Inflammatory macrophage treated with lipopolysaccharide for 4 hours (primary cell): ENCODE data around the gene ZNF609.

ENCODE experiments used
- DNase-seq: peaks from one replicate; pipeline ENCODE4 v3.0.0-alpha.2; 2020

ZNF609 gene

DNA sequence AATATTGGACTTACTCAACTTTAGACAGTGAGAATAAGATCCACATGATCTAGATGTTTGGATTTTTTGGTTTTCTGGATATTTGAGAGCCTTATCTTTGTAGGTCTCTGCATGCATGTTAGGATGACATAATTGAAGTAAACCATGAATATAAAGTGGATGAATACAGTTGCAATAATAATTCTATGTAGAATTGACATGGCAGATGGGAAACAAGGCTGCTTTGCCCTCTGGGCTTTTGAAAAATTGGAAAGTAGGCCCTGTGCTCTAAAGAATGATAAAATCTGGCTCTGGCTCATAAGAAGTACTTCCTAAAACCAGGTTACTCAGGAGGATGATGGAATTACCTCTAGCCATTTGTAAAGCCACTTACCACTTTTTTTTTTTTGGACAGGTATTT, 86.9 kb downstream of the ZNF609 start:
- DNase-seq: no peak

DNA sequence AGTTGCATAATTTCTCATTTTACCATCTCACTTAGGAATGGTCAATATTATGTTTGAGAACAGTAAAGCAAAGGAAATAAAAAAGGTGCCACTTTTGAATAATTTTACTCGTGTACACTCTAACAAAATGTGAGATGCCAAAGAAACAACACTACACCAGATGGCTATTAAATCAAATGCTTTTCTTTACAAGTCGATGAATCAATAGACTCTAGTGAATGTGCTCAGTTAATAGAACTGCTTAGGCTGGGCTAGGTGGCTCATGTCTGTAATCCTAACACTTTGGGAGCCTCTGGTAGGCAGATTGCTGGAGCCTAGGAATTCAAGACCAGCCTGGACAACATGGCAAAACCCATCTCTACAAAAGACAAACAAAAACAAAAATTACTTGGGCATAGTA, 87.9 kb downstream of the ZNF609 start:
- no peak for DNase-seq

GRCh38 chr15:64549860-64550259, 89.5 kb downstream of the ZNF609 start:
- no peak for DNase-seq

- DNase-seq: no peak
These were observed 92.0 kb downstream of the ZNF609 start for GRCh38 chr15:64552281-64552948.

DNA sequence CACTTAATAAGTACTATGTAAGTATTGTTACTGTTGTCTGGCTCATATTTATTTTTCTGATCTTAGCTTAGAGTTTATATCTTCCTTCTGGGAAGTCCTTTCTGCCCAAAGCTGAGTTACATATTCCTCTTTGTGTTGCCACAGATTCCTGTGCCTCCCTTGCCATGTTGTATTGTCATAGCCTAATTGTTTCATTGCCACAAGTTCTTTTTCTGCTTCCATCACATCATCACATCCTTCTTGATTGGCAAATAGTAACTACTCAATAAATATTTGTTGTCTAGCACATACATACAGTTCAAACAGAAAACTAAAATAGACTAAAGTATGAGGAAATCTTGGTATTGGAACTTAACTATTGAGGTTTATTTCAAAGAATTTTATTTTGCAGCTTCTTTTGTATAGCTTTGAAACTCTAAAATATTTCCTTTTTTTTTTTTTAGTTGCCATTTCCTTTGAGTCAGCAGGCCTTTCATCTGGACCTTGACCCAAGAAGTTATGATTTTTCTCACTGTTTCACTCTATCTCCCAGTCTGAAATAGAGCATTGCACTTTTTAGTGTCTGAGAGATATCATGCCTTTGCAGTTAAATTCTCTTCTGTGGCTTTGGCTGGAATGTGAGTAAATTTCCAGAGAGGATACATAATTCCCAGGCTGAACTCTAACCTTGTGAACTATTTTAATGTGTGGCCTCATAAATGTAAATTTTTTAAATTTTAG, 98.2 kb downstream of the ZNF609 start:
- peak; percentile 48 for DNase-seq

DNA sequence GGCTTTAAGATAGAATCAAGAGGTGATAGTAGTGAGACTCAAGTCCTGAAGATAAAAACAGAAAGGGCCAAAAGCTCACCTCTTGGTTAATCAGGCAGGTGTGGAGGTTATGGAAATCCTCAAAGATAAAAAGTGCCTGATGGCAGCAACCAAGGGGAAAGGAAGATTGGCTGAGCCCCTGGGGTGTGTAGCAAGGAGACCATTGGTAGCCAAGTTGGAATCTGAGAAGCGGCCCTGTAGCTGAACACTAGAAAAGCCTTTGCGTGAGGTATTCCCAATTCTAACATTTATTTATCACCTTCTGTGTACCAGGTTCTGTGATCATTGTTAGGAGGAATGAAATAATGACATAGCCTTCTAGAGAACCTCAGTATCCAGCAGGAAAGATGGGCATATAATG, 98.9 kb downstream of the ZNF609 start:
- no peak for DNase-seq

GRCh38 chr15:64560501-64560900, 100.1 kb downstream of the ZNF609 start:
- no peak for DNase-seq

DNA sequence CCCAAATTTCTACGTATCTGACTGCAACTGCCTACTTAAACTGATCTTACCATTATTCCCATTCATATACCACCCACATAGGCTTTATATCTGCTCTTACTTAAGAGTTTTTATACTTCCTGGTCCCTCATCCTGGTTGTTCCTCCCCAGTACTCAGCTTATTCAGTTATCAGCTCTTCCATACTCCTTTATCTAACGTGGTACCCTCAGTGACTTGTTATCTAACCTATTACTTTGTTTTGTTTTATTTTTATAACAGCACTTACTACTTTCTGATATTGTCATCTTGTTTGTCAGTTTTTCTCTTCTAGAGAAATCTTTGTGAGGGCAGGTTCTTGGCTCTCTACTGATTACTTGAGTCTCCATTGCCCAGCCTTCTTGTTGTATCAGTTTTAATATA, 100.6 kb downstream of the ZNF609 start:
- no peak for DNase-seq

DNA sequence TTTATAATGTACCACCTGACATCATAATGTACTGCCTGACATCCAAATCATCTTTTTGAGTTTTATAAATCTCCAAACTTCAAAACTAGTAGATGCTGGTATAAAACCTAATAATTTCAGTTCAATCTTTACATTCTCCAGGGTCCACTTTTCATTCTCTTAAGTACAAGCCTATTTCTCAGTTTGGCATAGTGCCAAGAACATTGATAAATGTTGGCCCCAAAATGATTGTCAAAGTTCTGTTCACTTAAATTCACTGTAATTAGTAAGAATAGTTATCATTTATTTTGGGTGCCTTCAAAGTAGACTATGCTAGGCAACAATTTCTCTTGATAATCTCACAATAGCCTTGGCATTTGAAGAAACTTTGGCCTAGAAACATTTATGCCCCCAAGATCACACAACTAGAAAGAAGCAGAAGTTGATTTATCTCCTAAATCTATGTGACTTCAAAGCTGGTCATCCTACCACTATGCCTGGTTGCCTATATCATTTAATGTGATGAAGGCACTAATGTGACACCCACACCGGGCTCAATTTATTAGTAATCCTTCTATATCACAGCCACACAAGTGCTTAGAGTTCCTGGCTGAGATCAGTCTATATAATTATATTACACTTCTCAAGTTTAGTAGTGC, 101.7 kb downstream of the ZNF609 start:
- no peak for DNase-seq

DNA sequence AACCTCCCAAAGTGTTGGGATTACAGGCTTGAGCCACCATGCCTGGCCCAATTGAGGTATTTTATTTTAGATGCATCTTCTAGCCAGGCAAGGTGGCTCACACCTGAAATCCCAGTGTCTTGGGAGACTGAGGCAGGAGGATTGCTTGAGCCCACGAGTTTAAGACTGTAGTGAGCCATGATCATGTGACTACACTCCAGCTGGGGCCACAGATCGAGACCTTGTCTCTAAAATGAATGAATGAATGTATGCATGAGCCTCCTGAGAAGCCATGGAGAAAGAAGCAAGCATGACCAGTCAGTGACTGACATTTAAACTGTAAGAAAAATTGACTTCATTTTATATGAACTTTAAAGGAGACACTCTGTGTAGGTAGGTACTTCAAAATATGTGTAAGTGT, 105.7 kb downstream of the ZNF609 start:
- no peak for DNase-seq

GRCh38 chr15:64566629-64567427, 106.5 kb downstream of the ZNF609 start:
- DNase-seq: no peak

GRCh38 chr15:64568765-64569164, 108.4 kb downstream of the ZNF609 start:
- DNase-seq: no peak

DNA sequence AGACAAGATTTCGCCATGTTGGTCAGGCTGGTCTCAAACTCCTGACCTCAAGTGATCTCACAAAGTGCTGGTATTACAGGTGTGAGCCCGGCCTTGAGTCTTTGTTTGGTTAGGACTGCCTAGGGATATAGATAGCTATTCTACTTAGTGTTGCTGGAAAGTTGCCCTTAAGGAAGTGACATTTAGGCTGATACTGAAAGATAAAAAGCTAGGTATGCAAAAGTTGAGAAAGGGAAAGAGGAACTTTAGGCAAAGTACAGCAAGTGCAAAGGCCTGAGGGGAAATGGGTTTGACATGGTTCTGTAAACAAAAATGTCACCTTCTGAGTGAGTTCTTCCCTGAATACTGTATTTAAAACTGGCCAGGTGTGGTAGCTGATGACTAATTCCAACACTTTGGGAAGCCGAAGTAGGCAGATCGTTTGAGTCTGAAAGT, 111.5 kb downstream of the ZNF609 start:
- peak; percentile 44 for DNase-seq

GRCh38 chr15:64572856-64573255, 112.5 kb downstream of the ZNF609 start:
- no peak for DNase-seq

DNA sequence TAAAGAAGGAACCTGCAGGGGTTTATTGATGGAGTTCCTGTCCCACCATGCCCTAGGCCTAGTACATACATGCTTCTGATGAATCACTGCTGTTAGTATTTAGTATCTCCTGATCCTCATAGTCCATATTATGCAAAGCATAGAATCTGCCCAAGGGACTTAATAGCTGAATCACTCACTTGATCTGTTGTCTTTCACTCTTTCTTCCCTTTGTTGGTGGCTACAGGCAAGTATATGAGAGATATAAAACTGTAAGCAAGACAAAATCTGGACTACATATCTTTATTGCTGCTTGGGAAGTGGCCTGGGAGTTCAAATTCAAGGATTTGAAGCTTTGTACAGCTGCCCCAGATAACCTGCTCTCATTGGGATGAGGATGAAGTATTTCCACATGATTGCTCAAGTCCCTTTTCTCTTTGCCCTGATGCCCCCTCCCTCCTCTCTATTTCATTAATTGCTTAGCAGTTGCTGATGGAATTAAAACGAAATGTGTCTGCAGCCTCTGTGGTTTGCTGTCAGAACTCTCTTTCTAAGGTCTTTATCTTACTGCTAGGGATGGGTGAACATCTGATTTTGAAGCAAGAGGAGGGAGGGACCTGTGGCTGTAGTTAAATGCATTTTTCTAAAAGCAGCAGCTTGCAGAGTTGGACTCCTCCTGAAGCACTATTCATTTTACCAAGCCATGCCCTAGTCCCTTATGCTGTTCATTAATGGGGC, 114.1 kb downstream of the ZNF609 start:
- DNase-seq: no peak

GRCh38 chr15:64580696-64581407, 120.5 kb downstream of the ZNF609 start:
- peak; percentile 4 for DNase-seq

- no peak for DNase-seq
These were observed 121.0 kb downstream of the ZNF609 start for GRCh38 chr15:64581408-64581761.

DNA sequence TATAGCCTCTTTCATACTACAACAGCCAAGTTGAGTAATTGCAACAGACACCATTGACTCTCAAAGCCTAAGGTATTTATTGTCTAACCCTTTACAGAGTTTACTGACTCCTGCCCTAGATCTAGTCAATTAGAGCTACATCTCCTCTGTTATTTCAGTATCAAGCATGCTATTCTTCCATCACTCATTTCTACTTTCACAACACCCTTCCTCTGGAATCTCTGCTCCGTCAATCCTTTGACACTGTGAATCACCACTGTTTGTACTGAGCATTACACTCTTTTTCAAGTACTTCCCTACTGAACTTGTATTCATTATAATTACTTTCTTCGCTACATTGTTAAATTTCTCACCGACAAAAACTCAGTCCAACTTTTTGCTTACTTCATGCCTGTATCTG, 121.8 kb downstream of the ZNF609 start:
- peak; percentile 68 for DNase-seq

DNA sequence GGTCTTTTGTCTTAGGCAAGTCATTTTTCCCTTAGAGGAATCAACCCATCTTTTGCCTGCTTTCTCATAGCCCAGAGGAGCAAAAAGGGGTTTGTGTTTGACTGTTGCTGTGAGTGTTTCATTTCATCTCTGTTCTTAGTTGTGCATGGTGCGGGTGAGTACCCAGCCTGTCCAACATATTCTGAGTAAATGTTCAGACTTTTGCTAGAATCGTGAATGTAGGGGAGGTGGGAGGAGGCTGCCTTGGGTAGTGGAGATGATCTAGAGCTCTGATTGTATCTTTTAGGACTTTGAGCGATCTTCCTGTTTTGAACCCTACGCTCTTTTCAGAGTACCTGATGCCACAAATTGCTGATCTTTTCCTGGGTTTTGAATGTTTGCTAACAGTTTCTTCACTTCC, 123.1 kb downstream of the ZNF609 start:
- no peak for DNase-seq

- DNase-seq: no peak
These were observed 123.6 kb downstream of the ZNF609 start for GRCh38 chr15:64583983-64584382.

DNA sequence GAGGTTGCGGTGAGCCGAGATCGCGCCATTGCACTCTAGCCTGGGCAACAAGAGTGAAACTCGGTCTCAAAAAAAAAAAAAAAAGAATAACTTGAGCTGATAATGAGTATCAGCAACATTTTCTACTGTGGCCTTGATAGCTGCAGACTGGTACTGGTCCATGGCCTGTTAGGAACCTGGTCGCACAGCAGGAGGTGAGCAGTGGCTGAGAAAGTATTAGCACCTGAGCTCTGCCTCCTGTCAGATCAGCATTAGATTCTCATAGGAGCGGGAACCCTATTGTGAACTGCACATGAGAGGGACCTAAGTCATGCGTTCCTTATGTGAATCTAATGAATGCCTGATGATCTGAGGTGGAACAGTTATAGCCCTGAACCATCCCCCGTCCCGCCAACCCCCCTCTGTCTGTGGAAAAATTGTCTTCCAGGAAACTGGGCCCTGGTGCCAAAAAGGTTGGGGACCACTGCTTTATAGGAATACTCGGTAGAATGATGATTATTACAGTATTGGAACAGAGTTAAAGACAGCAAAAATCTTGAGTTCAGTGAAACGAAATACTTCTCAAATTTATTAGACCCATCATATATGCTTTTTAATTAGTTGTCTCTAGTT, 126.0 kb downstream of the ZNF609 start:
- no peak for DNase-seq

- DNase-seq: peak; percentile 47
These were observed 126.6 kb downstream of the ZNF609 start for GRCh38 chr15:64586984-64587383.
